SW 1271 (cell line): ENCODE measurements around the gene TRPM8.
"Not testable (repeated sequence)": the region's sequence is repeated elsewhere in the genome, so short reads cannot be mapped to it uniquely, and the experiment has no call there.

Experiments used
- DNase-seq, 2 experiments: peaks; one replicate each; lab custom pipeline; 2025; lab: John Stamatoyannopoulos, UW

Gene TRPM8

DNA sequence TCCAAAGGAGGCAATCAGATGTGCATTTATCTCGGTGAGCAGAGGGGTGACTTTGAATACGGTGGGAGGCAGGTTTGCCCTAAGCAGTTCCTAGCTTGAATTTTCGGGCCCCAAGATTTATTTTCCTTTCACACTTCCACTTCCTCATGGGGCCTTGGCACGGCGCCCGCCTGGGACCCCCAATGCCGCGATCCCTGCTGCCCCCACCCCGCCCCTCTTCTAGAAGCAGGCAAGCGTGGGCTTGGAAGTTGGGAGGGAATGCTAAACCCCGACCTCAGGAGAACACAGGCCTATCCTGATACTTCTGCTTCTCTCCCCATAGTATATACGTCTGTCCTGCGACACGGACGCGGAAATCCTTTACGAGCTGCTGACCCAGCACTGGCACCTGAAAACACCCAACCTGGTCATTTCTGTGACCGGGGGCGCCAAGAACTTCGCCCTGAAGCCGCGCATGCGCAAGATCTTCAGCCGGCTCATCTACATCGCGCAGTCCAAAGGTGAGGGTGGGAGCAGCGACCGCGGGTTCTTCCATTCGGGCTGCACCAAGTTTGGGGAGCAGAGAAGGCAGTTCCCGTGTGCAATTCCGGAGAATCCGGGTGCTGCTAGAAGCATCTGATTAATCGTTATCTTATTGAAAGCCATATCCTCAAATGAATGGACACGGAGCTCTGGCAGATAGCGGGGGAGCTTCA, 21.6 kb downstream of the TRPM8 start:
- DNase-seq, result no peak

GRCh38 chr2:233940376-233941276, 23.5 kb downstream of the TRPM8 start:
- DNase-seq, result no peak

DNA sequence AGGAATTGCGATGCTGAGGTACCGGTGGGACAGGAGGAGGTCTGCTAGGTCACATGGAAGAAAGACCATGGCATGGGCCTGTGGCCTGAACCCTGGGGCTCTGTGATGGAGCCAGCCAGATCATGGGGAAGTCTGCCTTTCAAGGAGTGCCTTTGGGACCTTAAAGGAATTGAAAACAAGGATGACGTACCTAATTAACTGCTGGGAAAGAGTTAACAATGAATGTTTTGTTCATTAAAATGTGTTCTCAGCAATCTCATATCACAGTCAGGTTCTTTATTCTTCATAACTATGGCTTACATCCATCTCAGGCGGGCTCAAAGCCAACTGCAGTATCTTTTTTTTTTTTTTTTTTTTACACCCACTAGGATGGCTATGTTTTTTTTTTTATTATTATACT, 25.6 kb downstream of the TRPM8 start:
- DNase-seq, result no peak

DNA sequence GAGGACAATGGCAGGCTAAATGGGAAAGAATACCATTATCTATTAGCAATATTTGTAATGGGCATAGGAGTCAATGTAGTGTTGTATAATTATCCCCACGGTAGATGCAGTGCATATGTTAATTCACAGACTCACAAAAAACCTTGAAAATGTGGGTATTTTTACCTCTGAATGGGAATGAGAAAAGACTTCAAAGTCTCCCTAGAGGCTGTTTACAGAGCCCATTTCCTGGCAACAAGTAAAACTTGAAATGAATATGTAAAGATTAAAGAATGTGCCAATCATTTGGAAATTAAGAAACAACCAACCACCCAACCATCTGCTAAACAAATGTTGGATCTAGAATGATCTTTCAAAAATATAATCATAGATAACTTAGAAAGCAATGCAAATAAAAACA, 27.1 kb downstream of the TRPM8 start:
- no peak for DNase-seq

DNA sequence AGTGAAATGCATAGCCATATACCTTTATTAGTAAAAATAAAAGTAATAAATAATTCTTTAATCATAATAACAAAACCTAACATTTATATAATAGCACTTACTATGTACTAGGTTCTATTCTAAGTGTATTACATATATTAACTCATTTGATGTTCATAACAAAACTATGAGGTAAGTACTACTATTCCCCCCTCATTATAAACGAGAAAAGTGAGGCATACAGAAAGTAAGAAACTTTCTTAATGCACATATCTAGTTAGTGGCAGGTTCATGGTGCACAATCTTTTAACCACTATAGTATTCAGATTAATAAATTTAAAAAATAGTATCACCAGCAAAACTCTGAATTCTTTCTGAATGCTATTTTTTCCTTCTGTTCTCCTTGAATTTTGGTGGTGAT, 27.5 kb downstream of the TRPM8 start:
- no peak for DNase-seq

GRCh38 chr2:233945146-233945545, 28.0 kb downstream of the TRPM8 start:
- no peak for DNase-seq

DNA sequence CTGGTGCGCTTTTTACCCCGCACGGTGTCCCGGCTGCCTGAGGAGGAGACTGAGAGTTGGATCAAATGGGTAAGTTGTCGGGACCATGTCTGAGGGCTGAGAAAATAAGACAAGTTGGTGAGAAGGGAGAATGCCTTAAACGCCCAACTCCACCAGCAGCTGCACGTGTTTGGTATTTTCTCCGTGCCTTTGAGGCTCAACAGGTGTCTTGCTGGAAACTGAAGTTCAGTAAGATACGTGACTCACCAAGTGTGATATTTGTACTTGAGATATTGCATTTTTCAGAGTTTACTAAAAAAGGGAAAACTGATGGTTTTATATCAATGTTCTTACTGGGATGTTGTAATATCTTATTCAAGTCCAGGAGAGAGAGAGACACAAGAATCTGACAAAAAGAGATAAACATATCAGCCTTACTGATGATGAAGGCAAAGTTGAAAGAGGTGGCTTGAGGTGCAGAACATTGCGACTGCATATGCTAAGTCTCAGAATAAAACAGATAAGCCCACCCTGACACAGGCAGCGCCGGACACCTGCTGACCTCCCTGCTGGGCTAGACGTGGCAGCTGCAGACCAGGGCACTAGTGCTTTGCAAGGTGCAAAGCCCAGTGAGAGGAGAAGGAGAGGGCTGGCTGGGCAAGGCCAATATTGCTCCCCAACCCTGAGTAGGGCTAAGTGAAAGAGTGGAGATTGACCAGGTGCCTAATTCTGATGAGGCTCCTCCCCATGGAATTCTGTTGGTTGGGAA, 33.1 kb downstream of the TRPM8 start:
- no peak for DNase-seq

GRCh38 chr2:233952335-233952734, 35.2 kb downstream of the TRPM8 start:
- DNase-seq, result no peak

- DNase-seq, result no peak
These were observed 36.1 kb downstream of the TRPM8 start for GRCh38 chr2:233953087-233953801.

DNA sequence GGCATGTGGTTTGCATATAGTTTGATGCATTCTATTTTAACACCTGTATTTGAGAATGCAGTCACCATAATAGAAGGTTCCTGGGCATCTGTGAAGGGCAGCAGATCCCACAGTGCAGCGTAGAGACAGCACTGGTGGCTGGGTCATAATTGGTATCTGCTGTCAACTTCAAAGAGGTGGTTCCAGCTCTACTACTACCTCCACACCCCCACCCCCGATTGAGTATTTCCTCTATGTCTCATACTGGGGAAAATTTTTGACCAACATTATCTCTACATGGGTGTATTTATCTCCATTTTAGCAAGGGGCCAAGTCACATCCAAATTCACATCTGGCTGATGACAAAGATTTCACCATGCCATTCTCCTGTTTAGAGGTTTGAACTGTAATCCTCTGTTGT, 43.0 kb downstream of the TRPM8 start:
- DNase-seq, result no peak

DNA sequence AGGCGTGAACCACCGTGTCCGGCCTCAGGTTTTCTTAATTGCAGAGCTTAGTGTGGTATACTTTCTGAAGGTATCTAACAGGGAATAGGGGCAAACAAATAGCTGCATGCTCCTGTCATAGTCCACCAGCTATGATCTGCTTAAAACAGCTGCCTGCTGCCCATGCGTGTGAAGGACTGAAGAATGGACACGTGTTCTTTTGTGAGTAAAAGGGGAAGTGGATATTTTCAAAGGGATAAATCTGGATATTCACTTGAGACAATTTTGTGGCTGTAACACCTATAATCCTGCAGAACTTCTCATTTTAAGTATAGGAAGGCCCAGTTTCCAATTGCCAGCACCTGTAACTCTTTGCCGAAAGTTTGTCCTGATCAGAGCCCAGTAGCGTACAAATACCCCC, 44.7 kb downstream of the TRPM8 start:
- DNase-seq, result no peak

DNA sequence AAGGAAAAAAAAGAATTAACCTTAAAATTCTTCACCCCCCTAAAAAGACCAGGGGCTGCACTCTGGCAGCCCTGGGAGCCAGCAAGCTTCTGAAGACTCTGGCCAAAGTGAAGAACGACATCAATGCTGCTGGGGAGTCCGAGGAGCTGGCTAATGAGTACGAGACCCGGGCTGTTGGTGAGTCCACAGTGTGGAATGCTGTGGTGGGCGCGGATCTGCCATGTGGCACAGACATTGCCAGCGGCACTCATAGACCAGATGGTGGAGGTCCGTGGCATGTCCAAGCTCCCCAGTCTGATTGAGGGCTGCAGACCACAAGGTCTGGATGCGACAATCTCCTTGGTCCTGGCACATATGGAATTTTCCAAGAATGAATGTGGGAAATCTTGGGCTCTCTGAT, 47.4 kb downstream of the TRPM8 start:
- no peak for DNase-seq

DNA sequence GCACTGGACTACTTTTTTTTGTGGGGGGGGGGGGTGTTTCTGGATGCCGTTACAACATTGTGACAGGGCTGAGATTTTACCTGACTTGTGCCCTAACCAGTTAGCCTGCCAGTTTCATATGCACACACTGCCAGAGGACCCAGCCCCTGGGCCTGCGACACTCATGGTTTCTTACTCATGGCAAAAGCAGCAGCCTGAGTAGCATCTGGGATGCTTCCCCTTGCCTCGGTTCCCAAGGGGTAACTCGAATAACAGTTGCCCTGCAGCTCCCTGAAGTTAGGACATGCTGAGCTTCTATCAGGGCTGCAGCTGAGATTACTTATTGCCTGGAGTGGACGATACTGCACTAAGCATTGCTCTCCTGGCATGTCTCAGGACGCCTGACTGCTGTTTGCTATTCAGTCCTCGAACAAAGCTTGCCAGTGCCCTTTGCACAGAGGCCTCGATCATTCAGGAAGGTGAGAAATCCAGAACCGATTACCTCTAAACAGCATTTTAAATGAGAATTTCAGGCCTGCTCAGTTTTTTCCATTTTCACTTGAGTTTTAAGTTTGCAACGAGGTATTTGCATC, 47.9 kb downstream of the TRPM8 start:
- no peak for DNase-seq

GRCh38 chr2:233965646-233966045, 48.5 kb downstream of the TRPM8 start:
- DNase-seq, result not testable (repeated sequence)

- DNase-seq, result no peak
These were observed 49.2 kb downstream of the TRPM8 start for GRCh38 chr2:233966388-233966787.

DNA sequence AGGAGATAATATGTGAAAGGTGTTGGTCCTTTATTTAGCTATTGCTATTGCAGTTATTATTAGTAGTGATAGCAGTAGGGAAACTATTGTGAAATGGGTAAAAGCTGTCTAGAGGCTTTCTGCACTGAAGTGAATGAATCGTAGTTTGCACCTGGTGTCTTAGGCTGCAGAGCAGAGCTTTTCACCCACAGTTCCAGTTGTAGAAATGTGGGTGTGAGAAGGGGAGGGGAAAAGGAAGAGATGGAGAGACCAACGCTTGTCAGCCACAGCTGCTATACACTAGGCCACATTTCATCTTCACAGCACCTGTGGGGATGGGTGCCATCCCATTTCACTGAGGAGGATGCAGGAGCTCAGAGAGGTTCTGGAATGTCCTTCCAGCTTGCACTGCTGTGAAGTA, 50.0 kb downstream of the TRPM8 start:
- no peak for DNase-seq

DNA sequence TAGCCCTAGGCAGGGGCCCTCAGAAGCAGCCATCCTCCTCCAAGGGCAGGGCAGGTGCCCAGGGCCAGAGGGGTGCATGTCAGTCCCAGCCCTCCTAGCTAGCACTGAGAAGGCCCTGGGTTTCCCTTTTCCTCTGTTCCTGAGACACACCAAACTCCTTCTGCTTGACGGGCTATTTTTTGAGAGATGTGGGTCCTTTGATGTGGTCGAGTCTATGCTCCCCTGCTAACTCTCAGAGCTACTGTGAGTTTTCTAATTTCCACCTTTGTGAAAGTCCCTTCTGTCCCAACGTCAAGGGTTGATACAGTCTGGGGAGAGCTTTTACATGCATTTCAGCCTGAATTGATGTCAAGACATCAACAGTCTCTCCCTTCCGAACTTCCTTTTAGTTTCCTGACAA, 51.4 kb downstream of the TRPM8 start:
- no peak for DNase-seq

GRCh38 chr2:233972460-233972859, 55.3 kb downstream of the TRPM8 start:
- not testable (repeated sequence) for DNase-seq

DNA sequence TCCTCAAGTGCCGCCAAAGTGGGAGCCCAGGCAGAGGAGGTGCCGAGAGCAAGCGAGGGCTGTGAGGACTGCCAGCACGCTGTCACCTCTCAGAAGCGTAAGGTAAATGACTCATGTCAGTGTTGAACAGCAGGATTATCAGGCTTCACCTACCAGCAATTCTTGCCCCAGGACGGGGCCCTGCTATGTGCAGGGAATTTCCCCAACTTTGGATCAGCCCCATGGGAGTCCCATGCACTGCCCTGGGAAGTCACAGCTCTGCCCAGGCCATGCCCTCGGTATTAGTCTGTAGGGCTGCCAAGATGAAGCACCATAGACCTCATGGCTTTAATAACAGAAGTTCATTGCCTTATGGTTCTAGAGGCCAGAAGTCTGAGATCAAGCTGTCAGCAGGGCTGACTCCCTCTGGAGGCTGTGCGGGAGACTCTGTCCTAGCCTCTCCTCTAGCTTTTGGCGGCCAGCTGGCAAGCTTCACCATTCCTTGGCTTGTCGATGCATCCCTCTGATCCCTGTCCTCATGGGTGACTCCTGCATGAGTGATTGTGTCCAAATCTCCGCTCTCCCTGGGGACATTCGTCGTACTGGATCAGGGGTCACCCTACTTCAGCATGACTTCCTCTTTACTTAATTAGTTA, 55.9 kb downstream of the TRPM8 start:
- no peak for DNase-seq

- DNase-seq, result no peak
These were observed 56.6 kb downstream of the TRPM8 start for GRCh38 chr2:233973786-233974185.

GRCh38 chr2:233974530-233975071, 57.4 kb downstream of the TRPM8 start:
- DNase-seq, result peak; percentile 96 to 99
